ENCODE measurements around the gene UNC5A. TPM values are rescaled to one million over a fixed set of nuclear protein-coding genes. Genes with fewer than 3 reads are reported as not detected.

The UNC5A gene
- total and polyA plus RNA-seq, 9 of the 15 experiments (the other 6 are each of a cell fraction or from before 2014, with no cell fraction given) = not detected

GRCh38 chr5:176837707-176838115 is 27.4 kb downstream of the UNC5A start (continued):
- TF ChIP-seq, protein P1, sequence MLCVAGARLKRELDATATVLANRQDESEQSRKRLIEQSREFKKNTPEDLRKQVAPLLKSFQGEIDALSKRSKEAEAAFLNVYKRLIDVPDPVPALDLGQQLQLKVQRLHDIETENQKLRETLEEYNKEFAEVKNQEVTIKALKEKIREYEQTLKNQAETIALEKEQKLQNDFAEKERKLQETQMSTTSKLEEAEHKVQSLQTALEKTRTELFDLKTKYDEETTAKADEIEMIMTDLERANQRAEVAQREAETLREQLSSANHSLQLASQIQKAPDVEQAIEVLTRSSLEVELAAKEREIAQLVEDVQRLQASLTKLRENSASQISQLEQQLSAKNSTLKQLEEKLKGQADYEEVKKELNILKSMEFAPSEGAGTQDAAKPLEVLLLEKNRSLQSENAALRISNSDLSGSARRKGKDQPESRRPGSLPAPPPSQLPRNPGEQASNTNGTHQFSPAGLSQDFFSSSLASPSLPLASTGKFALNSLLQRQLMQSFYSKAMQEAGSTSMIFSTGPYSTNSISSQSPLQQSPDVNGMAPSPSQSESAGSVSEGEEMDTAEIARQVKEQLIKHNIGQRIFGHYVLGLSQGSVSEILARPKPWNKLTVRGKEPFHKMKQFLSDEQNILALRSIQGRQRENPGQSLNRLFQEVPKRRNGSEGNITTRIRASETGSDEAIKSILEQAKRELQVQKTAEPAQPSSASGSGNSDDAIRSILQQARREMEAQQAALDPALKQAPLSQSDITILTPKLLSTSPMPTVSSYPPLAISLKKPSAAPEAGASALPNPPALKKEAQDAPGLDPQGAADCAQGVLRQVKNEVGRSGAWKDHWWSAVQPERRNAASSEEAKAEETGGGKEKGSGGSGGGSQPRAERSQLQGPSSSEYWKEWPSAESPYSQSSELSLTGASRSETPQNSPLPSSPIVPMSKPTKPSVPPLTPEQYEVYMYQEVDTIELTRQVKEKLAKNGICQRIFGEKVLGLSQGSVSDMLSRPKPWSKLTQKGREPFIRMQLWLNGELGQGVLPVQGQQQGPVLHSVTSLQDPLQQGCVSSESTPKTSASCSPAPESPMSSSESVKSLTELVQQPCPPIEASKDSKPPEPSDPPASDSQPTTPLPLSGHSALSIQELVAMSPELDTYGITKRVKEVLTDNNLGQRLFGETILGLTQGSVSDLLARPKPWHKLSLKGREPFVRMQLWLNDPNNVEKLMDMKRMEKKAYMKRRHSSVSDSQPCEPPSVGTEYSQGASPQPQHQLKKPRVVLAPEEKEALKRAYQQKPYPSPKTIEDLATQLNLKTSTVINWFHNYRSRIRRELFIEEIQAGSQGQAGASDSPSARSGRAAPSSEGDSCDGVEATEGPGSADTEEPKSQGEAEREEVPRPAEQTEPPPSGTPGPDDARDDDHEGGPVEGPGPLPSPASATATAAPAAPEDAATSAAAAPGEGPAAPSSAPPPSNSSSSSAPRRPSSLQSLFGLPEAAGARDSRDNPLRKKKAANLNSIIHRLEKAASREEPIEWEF (CRISPR knock-in tag; IDR thresholded peaks at IDR 0.05) = 0 out of 2 replicates have a peak, but pooled peaks have one; percentile 70
- TF ChIP-seq, protein P2, sequence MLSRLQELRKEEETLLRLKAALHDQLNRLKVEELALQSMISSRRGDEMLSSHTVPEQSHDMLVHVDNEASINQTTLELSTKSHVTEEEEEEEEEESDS (CRISPR knock-in tag; IDR thresholded peaks at IDR 0.05) = no peak
- no peak for TF ChIP-seq PHB2 (IDR thresholded peaks at IDR 0.05; ENCODE audit: low read depth)
- TF ChIP-seq SMARCA4 (IDR thresholded peaks at IDR 0.05) = no peak
- no peak for TF ChIP-seq NR2C1 (IDR thresholded peaks at IDR 0.05)
- peak; percentile 74 for TF ChIP-seq NR2C1 (tag; IDR thresholded peaks at IDR 0.05)
- TF ChIP-seq FOXM1 (IDR thresholded peaks at IDR 0.05; ENCODE audit: low read depth) = no peak
- peak; percentile 99 for TF ChIP-seq FOXM1 (CRISPR knock-in tag; IDR thresholded peaks at IDR 0.05; ENCODE audit: low read depth)
- TF ChIP-seq ZNF217 (CRISPR knock-in tag; IDR thresholded peaks at IDR 0.05) = peak; percentile 96
- peak; percentile 66; the same call in 1 of the 2 replicates for TF ChIP-seq FOXJ2 (tag; IDR thresholded peaks at IDR 0.05)
- TF ChIP-seq FOXP1 (CRISPR knock-in tag; IDR thresholded peaks at IDR 0.05) = peak; percentile 100
- TF ChIP-seq FOXA1 (IDR thresholded peaks at IDR 0.05; ENCODE audit: borderline replicate concordance) = no peak
- TF ChIP-seq, protein P3, sequence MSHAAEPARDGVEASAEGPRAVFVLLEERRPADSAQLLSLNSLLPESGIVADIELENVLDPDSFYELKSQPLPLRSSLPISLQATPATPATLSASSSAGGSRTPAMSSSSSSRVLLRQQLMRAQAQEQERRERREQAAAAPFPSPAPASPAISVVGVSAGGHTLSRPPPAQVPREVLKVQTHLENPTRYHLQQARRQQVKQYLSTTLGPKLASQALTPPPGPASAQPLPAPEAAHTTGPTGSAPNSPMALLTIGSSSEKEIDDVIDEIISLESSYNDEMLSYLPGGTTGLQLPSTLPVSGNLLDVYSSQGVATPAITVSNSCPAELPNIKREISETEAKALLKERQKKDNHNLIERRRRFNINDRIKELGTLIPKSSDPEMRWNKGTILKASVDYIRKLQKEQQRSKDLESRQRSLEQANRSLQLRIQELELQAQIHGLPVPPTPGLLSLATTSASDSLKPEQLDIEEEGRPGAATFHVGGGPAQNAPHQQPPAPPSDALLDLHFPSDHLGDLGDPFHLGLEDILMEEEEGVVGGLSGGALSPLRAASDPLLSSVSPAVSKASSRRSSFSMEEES (CRISPR knock-in tag; IDR thresholded peaks at IDR 0.05) = no peak
- TF ChIP-seq STAG1 (CRISPR knock-in tag; IDR thresholded peaks at IDR 0.05; ENCODE audit: borderline replicate concordance) = peak; percentile 97
- TF ChIP-seq TAF15 (IDR thresholded peaks at IDR 0.05; ENCODE audit: low read depth, low read length) = no peak
- TF ChIP-seq HIVEP1 (CRISPR knock-in tag; IDR thresholded peaks at IDR 0.05) = 0 out of 2 replicates have a peak, but pooled peaks have one; percentile 65
- TF ChIP-seq ZNF134 (CRISPR knock-in tag; conservative IDR thresholded peaks at IDR 0.05) = 0 out of 2 replicates have a peak, but pooled peaks have one; percentile 41
- TF ChIP-seq ZBTB8A (IDR thresholded peaks at IDR 0.05; ENCODE audit: partially characterized antibody) = no peak
- no peak for TF ChIP-seq SPI1 (IDR thresholded peaks at IDR 0.05; ENCODE audit: borderline replicate concordance, low read depth, low read length)
- TF ChIP-seq, protein P4, sequence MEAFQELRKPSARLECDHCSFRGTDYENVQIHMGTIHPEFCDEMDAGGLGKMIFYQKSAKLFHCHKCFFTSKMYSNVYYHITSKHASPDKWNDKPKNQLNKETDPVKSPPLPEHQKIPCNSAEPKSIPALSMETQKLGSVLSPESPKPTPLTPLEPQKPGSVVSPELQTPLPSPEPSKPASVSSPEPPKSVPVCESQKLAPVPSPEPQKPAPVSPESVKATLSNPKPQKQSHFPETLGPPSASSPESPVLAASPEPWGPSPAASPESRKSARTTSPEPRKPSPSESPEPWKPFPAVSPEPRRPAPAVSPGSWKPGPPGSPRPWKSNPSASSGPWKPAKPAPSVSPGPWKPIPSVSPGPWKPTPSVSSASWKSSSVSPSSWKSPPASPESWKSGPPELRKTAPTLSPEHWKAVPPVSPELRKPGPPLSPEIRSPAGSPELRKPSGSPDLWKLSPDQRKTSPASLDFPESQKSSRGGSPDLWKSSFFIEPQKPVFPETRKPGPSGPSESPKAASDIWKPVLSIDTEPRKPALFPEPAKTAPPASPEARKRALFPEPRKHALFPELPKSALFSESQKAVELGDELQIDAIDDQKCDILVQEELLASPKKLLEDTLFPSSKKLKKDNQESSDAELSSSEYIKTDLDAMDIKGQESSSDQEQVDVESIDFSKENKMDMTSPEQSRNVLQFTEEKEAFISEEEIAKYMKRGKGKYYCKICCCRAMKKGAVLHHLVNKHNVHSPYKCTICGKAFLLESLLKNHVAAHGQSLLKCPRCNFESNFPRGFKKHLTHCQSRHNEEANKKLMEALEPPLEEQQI (IDR thresholded peaks at IDR 0.05) = peak; percentile 98
- TF ChIP-seq PHF8 (IDR thresholded peaks at IDR 0.05; ENCODE audit: borderline replicate concordance, low read length) = no peak
- peak; percentile 95 for TF ChIP-seq ZNF431 (CRISPR knock-in tag; IDR thresholded peaks at IDR 0.05)
